ENCODE data around the gene DNAAF8. TPM values are rescaled to one million over a fixed set of nuclear protein-coding genes. Genes with fewer than 3 reads are reported as not detected.

The DNAAF8 gene
- polyA plus RNA-seq, 1 experiment, result 0.89 TPM

DNA sequence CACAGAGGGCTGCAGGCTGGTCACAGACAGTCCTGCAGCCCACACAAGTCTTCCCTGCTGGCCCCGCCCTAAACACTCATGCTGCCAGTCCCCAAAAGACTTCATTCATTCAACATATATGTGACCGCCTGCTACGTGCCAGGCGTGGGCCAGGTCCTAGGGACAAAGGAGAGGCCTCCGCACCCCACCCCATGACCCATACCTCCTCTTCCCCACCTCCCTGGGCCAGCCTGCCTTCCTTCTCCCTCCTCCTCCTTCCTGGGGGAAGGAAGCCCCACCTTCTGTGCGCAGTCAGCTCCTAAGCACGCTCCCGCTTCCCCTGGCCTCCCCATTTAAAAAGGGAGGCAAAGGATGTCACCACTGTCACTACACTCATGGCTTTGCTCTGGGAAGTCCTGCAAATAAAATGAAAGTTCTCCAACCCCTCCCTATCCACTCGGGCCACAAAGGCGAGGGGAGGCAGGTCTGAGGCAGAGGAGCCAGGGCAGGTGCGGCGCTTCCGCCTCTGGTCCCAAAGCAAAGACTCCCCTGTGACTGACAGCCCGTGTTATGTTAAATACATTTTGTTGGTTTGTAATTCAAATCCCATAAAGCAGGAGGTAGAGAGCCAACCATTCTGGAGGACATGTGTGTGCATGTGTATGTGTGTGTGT, 9.0 kb downstream of the DNAAF8 start:
- no peak overlapping the region for H3K27ac ChIP-seq (ENCODE audit: low read depth, low read length)
- no peaks in the 10 kb centered on the region for H3K9me3 ChIP-seq (ENCODE audit: control insufficient read depth, insufficient read depth, low read length)
- H3K27me3 ChIP-seq (ENCODE audit: control insufficient read depth, insufficient read depth, low read length), result no peaks in the 10 kb centered on the region
- ChIA-PET CTCF (no interaction called here), POLR2A (no interaction called here)
- DNase-seq (ENCODE audit: low read depth, low spot score), result no peak
- no peak for TF ChIP-seq CTCF (IDR thresholded peaks at IDR 0.05; ENCODE audit: low read depth, low read length)
- H3K4me3 ChIP-seq (ENCODE audit: low read depth, low read length), result no peak overlapping the region

GRCh38 chr16:4744555-4745273, 10.4 kb downstream of the DNAAF8 start:
- no peak overlapping the region for H3K4me3 ChIP-seq (ENCODE audit: low read depth, low read length)
- POLR2A ChIA-PET, result interaction anchor here (2.9 kb wide), 1 partner anchor 10 kb away, joined by 9 read pairs; the partner anchor contains the start of genes ANKS3 and DNAAF8
- TF ChIP-seq CTCF (IDR thresholded peaks at IDR 0.05; ENCODE audit: low read depth, low read length), result no peak
- no peak overlapping the region for H3K27ac ChIP-seq (ENCODE audit: low read depth, low read length)
- no peaks in the 10 kb centered on the region for H3K27me3 ChIP-seq (ENCODE audit: control insufficient read depth, insufficient read depth, low read length)
- no peaks in the 10 kb centered on the region for H3K9me3 ChIP-seq (ENCODE audit: control insufficient read depth, insufficient read depth, low read length)
- CTCF ChIA-PET, result no interaction called here
- no peak for DNase-seq (ENCODE audit: low read depth, low spot score)

DNA sequence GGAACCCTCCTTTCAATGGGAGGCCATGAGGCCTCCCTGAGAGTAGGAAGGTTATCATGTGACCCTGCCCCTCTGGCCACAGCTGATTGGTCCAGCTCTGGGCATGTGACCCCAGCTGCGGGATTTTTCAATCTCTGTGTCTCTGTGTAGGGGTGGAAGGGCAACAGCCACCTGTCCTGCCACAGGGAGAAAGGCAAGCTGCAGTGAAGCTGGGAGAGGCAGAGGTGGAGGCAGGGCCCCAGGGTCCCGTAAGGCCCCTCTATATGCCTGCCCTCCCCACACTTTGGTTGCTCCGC, 10.9 kb downstream of the DNAAF8 start:
- ChIA-PET POLR2A (interaction anchor here (0.7 to 2.9 kb wide), 2 partner anchors 10 to 329 kb away, joined by 6 to 9 read pairs; partner anchors contain the start of genes ANKS3 and DNAAF8), CTCF (no interaction called here)
- DNase-seq (ENCODE audit: low read depth, low spot score), result no peak

GRCh38 chr16:4746215-4746614, 11.9 kb downstream of the DNAAF8 start:
- no peak for TF ChIP-seq CTCF (IDR thresholded peaks at IDR 0.05; ENCODE audit: low read depth, low read length)
- Histone ChIP-seq H3K27me3 (ENCODE audit: control insufficient read depth, insufficient read depth, low read length) (no peaks in the 10 kb centered on the region), H3K27ac (ENCODE audit: low read depth, low read length) (no peak overlapping the region), H3K9me3 (ENCODE audit: control insufficient read depth, insufficient read depth, low read length) (no peaks in the 10 kb centered on the region), H3K4me3 (ENCODE audit: low read depth, low read length) (no peak overlapping the region)
- ChIA-PET CTCF (interaction anchor here (1.0 kb wide), 1 partner anchor 209 kb away, joined by 3 read pairs; no protein-coding TSS in a partner anchor), POLR2A (interaction anchor here (2.9 kb wide), 1 partner anchor 11 kb away, joined by 9 read pairs; the partner anchor contains the start of genes ANKS3 and DNAAF8)
- no peak for DNase-seq (ENCODE audit: low read depth, low spot score)

More for the DNA sequence above, 10.9 kb downstream of the DNAAF8 start:
- no peak overlapping the region for H3K4me3 ChIP-seq (ENCODE audit: low read depth, low read length)
- no peak overlapping the region for H3K27ac ChIP-seq (ENCODE audit: low read depth, low read length)
- no peak for TF ChIP-seq CTCF (IDR thresholded peaks at IDR 0.05; ENCODE audit: low read depth, low read length)
- no peaks in the 10 kb centered on the region for H3K27me3 ChIP-seq (ENCODE audit: control insufficient read depth, insufficient read depth, low read length)
- no peaks in the 10 kb centered on the region for H3K9me3 ChIP-seq (ENCODE audit: control insufficient read depth, insufficient read depth, low read length)

- H3K9me3 ChIP-seq (ENCODE audit: control insufficient read depth, insufficient read depth, low read length), result no peaks in the 10 kb centered on the region
- ChIA-PET POLR2A (interaction anchor here (0.7 to 2.9 kb wide), 3 partner anchors 12 to 18 kb away, joined by 3 to 9 read pairs (median 4); partner anchors contain the start of genes ANKS3 and DNAAF8), CTCF (no interaction called here)
- no peak overlapping the region for H3K27ac ChIP-seq (ENCODE audit: low read depth, low read length)
- H3K4me3 ChIP-seq (ENCODE audit: low read depth, low read length), result no peak overlapping the region
- no peak for TF ChIP-seq CTCF (IDR thresholded peaks at IDR 0.05; ENCODE audit: low read depth, low read length)
- no peaks in the 10 kb centered on the region for H3K27me3 ChIP-seq (ENCODE audit: control insufficient read depth, insufficient read depth, low read length)
- DNase-seq (ENCODE audit: low read depth, low spot score), result no peak
Measured at GRCh38 chr16:4746991-4747574, 12.7 kb downstream of the DNAAF8 start.

Data from AG04450 (cell line).